ENCODE results near the gene VWCE. TPM values are rescaled to one million over a fixed set of nuclear protein-coding genes. Genes with fewer than 3 reads are reported as not detected.

VWCE gene
- total and polyA plus RNA-seq, 7 donors, result 0.23 to 1.4 (median 0.84) TPM

DNA sequence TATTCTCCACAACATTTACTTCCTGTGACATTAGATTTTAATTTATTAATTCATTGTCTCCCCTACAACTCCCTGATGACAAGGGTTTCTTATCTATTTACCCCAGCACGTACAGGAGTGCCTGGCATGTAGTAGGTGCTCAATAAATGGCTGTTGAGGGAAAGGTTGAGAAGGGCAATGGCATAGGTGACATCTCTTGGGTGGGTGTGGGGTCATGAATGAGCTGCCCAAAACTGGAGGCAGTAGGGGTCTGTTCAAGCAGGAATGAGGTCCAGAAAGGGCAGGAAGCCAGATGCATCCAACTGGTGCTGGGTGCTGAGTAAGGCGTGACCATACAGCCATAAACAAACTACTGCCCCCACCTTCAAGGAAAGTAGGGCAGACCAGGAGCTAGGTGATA, 2.8 kb downstream of the VWCE start:
- intact Hi-C loops (cut with DNase I), result no loop called here
- 97 to 99% (median 98%) methylated on average over 2 of the region's 2 CpGs for WGBS, 3 donors

GRCh38 chr11:61290905-61291690, 4.0 kb downstream of the VWCE start:
- no peak for DNase-seq
- no peak overlapping the region for H3K27ac ChIP-seq

More for the DNA sequence above, 2.8 kb downstream of the VWCE start:
- no peaks in the 10 kb centered on the region for H3K9me3 ChIP-seq
- H3K4me1 ChIP-seq, result peaks cover 16% of the 10 kb centered on the region
- H3K4me3 ChIP-seq, result no peak overlapping the region
- DNase-seq (no peak), ATAC-seq (no peak)
- no peak overlapping the region for H3K27ac ChIP-seq
- no peak for TF ChIP-seq CTCF (IDR thresholded peaks at IDR 0.05)
- H3K27me3 ChIP-seq (ENCODE audit: insufficient read depth in 3 of 3, low read length in 2 of 3), result peaks cover 0 to 21% (median 0%) of the 10 kb centered on the region in 3 donors
- H3K36me3 ChIP-seq (ENCODE audit: insufficient read depth in 1 of 2, low read depth in 1 of 2), result peaks cover 0 to 9% of the 10 kb centered on the region in 2 donors

GRCh38 chr11:61287338-61287977, 7.7 kb downstream of the VWCE start:
- WGBS, 3 donors, result 86 to 87% (median 87%) methylated on average over 14 of the region's 14 CpGs
- intact Hi-C loops (cut with DNase I), result no loop called here
- no peak overlapping the region for H3K27ac ChIP-seq
- H3K27me3 ChIP-seq (ENCODE audit: insufficient read depth in 3 of 3, low read length in 2 of 3), result no peaks in the 10 kb centered on the region
- no peak for DNase-seq
- no peaks in the 10 kb centered on the region for H3K9me3 ChIP-seq
- no peaks in the 10 kb centered on the region for H3K4me1 ChIP-seq
- TF ChIP-seq CTCF (IDR thresholded peaks at IDR 0.05), result no peak
- H3K4me3 ChIP-seq, result no peak overlapping the region
- ATAC-seq, result no peak
- peaks cover 0 to 7% of the 10 kb centered on the region in 2 donors for H3K36me3 ChIP-seq (ENCODE audit: insufficient read depth in 1 of 2, low read depth in 1 of 2)

More at GRCh38 chr11:61290905-61291690, 4.0 kb downstream of the VWCE start:
- no peak for ATAC-seq
- intact Hi-C loops (cut with DNase I), result no loop called here
- Histone ChIP-seq H3K27me3 (ENCODE audit: insufficient read depth in 3 of 3, low read length in 2 of 3) (peaks cover 0 to 21% (median 0%) of the 10 kb centered on the region in 3 donors), H3K4me1 (peaks cover 16% of the 10 kb centered on the region), H3K9me3 (no peaks in the 10 kb centered on the region), H3K4me3 (no peak overlapping the region), H3K36me3 (ENCODE audit: insufficient read depth in 1 of 2, low read depth in 1 of 2) (peaks cover 0 to 2% of the 10 kb centered on the region in 2 donors)
- TF ChIP-seq CTCF (IDR thresholded peaks at IDR 0.05), result no peak
- WGBS, 3 donors, result 88 to 94% (median 88%) methylated on average over 12 of the region's 12 CpGs

DNA sequence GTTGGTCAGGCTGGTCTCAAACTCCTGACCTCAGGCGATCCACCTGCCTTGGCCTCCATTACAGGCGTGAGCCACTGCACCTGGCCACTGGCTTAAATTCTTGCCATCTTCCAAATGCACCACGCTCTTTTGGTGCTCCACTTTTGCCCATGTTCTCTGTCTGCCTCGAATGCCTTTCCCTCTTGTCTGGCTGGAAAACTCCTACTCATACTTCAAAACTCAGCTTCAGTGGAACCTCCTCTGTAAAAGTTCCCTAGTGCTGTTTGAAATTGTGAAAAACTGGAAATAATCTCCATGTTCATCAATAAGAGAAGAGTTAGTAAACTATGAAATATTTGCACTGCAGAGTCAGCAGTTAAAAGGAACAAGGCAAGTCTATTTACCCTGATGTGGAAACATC, 11.5 kb downstream of the VWCE start:
- Histone ChIP-seq H3K4me3 (no peak overlapping the region), H3K9me3 (no peaks in the 10 kb centered on the region), H3K27ac (no peak overlapping the region), H3K4me1 (no peaks in the 10 kb centered on the region), H3K36me3 (ENCODE audit: insufficient read depth in 1 of 2, low read depth in 1 of 2) (peaks cover 0 to 13% of the 10 kb centered on the region in 2 donors), H3K27me3 (ENCODE audit: insufficient read depth in 3 of 3, low read length in 2 of 3) (no peaks in the 10 kb centered on the region)
- 89 to 96% (median 94%) methylated on average over 4 of the region's 4 CpGs for WGBS, 3 donors
- DNase-seq (no peak), ATAC-seq (no peak)
- intact Hi-C loops (cut with DNase I), result no loop called here
- no peak for TF ChIP-seq CTCF (IDR thresholded peaks at IDR 0.05)

Measured in psoas muscle (tissue), 8 donors.